CD14-positive monocyte (primary cell): ENCODE results near the gene SYT13. TPM values are rescaled to one million over a fixed set of nuclear protein-coding genes. Genes with fewer than 3 reads are reported as not detected.

Source experiments
- DNase-seq, 3 donors: peaks; one replicate each; pipeline ENCODE4 v3.0.0-alpha.2; 2011 to 2022
- H2AFZ ChIP-seq: 2 replicates; pipeline ENCODE4 v1.6.0; 2012; ENCODE audit warnings: mild to moderate bottlenecking, low read depth, low read length, inconsistent platforms; ENCODE audit not compliant: insufficient read depth, poor library complexity, severe bottlenecking
- H3K27ac ChIP-seq, 2 donors: 1 replicate in 1 of 2; 2 replicates in 1 of 2; pipeline ENCODE4 v1.5.1; 2012 to 2013; ENCODE audit warnings: low read length in 2 of 2, control low read depth in 1 of 2, inconsistent platforms in 1 of 2, low read depth in 1 of 2, mild to moderate bottlenecking in 1 of 2
- H3K27me3 ChIP-seq, 2 donors: one replicate each; pipeline versions ENCODE4 v1.6.0 to v1.6.1; 2011 to 2013; ENCODE audit warnings: low read length in 2 of 2; ENCODE audit not compliant: control insufficient read depth in 2 of 2, insufficient read depth in 2 of 2
- H3K36me3 ChIP-seq, 2 donors: replicated peaks in 1 of 2; 1 replicate in 1 of 2; 2 replicates in 1 of 2; pipeline versions ENCODE4 v1.5.1 to v1.6.1; 2012 to 2013; ENCODE audit warnings: low read length in 2 of 2, control low read depth in 1 of 2, inconsistent platforms in 1 of 2, mild to moderate bottlenecking in 1 of 2; ENCODE audit not compliant: insufficient read depth in 2 of 2, control insufficient read depth in 1 of 2
- H3K4me1 ChIP-seq, 2 donors: 1 replicate in 1 of 2; 2 replicates in 1 of 2; pipeline versions ENCODE4 v1.5.1 to v1.6.1; 2012 to 2013; ENCODE audit warnings: low read length in 2 of 2, control low read depth in 1 of 2, inconsistent platforms in 1 of 2, mild to moderate bottlenecking in 1 of 2, moderate library complexity in 1 of 2; ENCODE audit not compliant: insufficient read depth in 2 of 2, control insufficient read depth in 1 of 2
- H3K4me2 ChIP-seq: replicated peaks from 2 replicates; pipeline ENCODE3; 2012; ENCODE audit warnings: low read length, moderate library complexity, mild to moderate bottlenecking; ENCODE audit not compliant: poor library complexity, severe bottlenecking; ENCODE audit errors: extremely low read depth
- H3K4me3 ChIP-seq, 3 experiments: fragments of 200-600 bp in 1 of 3; sonication (generic) in 1 of 3; replicated peaks in 1 of 3; 1 replicate in 2 of 3; 2 replicates in 1 of 3; pipeline ENCODE4 v1.5.1; 2011 to 2013; ENCODE audit warnings: low read length in 3 of 3, mild to moderate bottlenecking in 3 of 3, control low read depth in 2 of 3, low read depth in 2 of 3, inconsistent platforms in 1 of 3, moderate library complexity in 1 of 3
- H3K79me2 ChIP-seq: 2 replicates; pipeline ENCODE4 v1.6.0; 2012; ENCODE audit warnings: mild to moderate bottlenecking, control low read depth, inconsistent platforms, low read length, moderate library complexity; ENCODE audit not compliant: insufficient read depth
- H3K9ac ChIP-seq: 2 replicates; pipeline ENCODE4 v1.6.0; 2017; ENCODE audit warnings: low read length, mild to moderate bottlenecking; ENCODE audit not compliant: insufficient read depth, poor library complexity, severe bottlenecking
- H3K9me3 ChIP-seq, 2 donors: replicated peaks in 1 of 2; 1 replicate in 1 of 2; 2 replicates in 1 of 2; pipeline versions ENCODE4 v1.5.1 to v1.6.1; 2012 to 2013; ENCODE audit warnings: low read length in 2 of 2, control low read depth in 1 of 2; ENCODE audit not compliant: control insufficient read depth in 1 of 2, insufficient read depth in 1 of 2
- H4K20me1 ChIP-seq: 2 replicates; pipeline ENCODE4 v1.6.0; 2012; ENCODE audit warnings: mild to moderate bottlenecking, low read length, control low read depth, moderate library complexity; ENCODE audit not compliant: insufficient read depth
- H3K27ac Mint-ChIP-seq, 7 donors: one replicate each; pipeline ENCODE4 v1.8.0; 2020; ENCODE audit warnings: mild to moderate bottlenecking in 7 of 7, mixed read lengths in 7 of 7, moderate library complexity in 6 of 7, inconsistent platforms in 2 of 7
- H3K27me3 Mint-ChIP-seq, 3 donors: one replicate each; pipeline ENCODE4 v1.8.0; 2021 to 2022; ENCODE audit warnings: low read depth in 3 of 3, mild to moderate bottlenecking in 3 of 3, mixed read lengths in 3 of 3, moderate library complexity in 3 of 3, inconsistent platforms in 1 of 3
- H3K36me3 Mint-ChIP-seq, 2 donors: one replicate each; pipeline ENCODE4 v1.8.0; 2020; ENCODE audit warnings: mixed read lengths in 2 of 2, inconsistent platforms in 1 of 2, mild to moderate bottlenecking in 1 of 2
- H3K4me1 Mint-ChIP-seq: one replicate; pipeline ENCODE4 v1.8.0; 2020; ENCODE audit warnings: mild to moderate bottlenecking, mixed read lengths
- H3K4me3 Mint-ChIP-seq, 2 donors: one replicate each; pipeline ENCODE4 v1.8.0; 2020; ENCODE audit warnings: mild to moderate bottlenecking in 2 of 2, mixed read lengths in 2 of 2, moderate library complexity in 1 of 2
- H3K9me3 Mint-ChIP-seq, 7 donors: one replicate each; pipeline ENCODE4 v1.8.0; 2020 to 2022; ENCODE audit warnings: mixed read lengths in 7 of 7, mild to moderate bottlenecking in 6 of 7, moderate library complexity in 6 of 7, inconsistent platforms in 2 of 7
- CTCF ChIP-seq: fragments of 200-600 bp; IDR thresholded peaks from one replicate; pipeline ENCODE4 v1.8.0; 2022; ENCODE audit warnings: antibody characterized with exemption, mild to moderate bottlenecking
- WGBS: methylation state at CpG from one replicate; pipeline ENCODE4 v1.1.5; 2013; ENCODE audit warnings: missing lambda C conversion rate; ENCODE audit not compliant: insufficient coverage; 5-methylcytosine and 5-hydroxymethylcytosine counted together
- intact Hi-C, 2 donors: fragments of 100-400 bp; cut with micrococcal nuclease; formaldehyde crosslinking; loops; one replicate each; pipeline versions ENCODE4 v1.15.0 to v1.15.1; 2023
- polyA plus RNA-seq, 3 donors: library from polyadenylated mRNA; depleted of rRNA in 1 of 3; unstranded in 2 of 3; stranded (reverse) in 1 of 3; fragments of 300-500 nt in 2 of 3; fragments of >200 nt in 1 of 3; fragmentation: Illumina TruSeq in 2 of 3; gene quantifications; 1 replicate in 2 of 3; 2 replicates in 1 of 3; pipeline ENCODE4 v1.2.3, GENCODE V29; 2012 to 2021

Gene SYT13
- polyA plus RNA-seq, 3 donors = not detected

GRCh38 chr11:45304111-45304991 lies 18.2 kb upstream of the SYT13 start:
- no peak for TF ChIP-seq CTCF
- peaks cover 2 to 7% (median 4%) of the 10 kb centered on the region in 3 donors for H3K27me3 Mint-ChIP-seq

GRCh38 chr11:45303316-45303715 lies 17.2 kb upstream of the SYT13 start:
- Histone ChIP-seq H3K4me1 (no peaks in the 10 kb centered on the region), H3K4me2 (no peak overlapping the region), H3K36me3 (no peaks in the 10 kb centered on the region), H3K27me3 (peaks cover 0 to 2% of the 10 kb centered on the region in 2 donors), H4K20me1 (no peaks in the 10 kb centered on the region), H3K27ac (no peak overlapping the region), H3K9me3 (no peaks in the 10 kb centered on the region), H2AFZ (no peak overlapping the region), H3K4me3 (no peak overlapping the region), H3K79me2 (no peaks in the 10 kb centered on the region), H3K9ac (no peak overlapping the region)
- no peak for DNase-seq
- TF ChIP-seq CTCF = no peak
- Mint-ChIP-seq H3K27ac (no peak overlapping the region), H3K9me3 (no peaks in the 10 kb centered on the region), H3K4me1 (no peaks in the 10 kb centered on the region), H3K27me3 (peaks cover 3 to 7% (median 4%) of the 10 kb centered on the region in 3 donors), H3K4me3 (no peak overlapping the region), H3K36me3 (no peaks in the 10 kb centered on the region)
- intact Hi-C loops = no loop called here
- 83% methylated on average over 3 of the region's 6 CpGs for WGBS

More at GRCh38 chr11:45304111-45304991, 18.2 kb upstream of the SYT13 start:
- H2AFZ ChIP-seq = no peak overlapping the region
- no peak overlapping the region for H3K27ac ChIP-seq
- no peaks in the 10 kb centered on the region for H3K79me2 ChIP-seq
- Mint-ChIP-seq H3K4me3 (no peak overlapping the region), H3K4me1 (no peaks in the 10 kb centered on the region), H3K27ac (peak overlapping the region in 1 of 7 donors; percentile 30), H3K36me3 (no peaks in the 10 kb centered on the region), H3K9me3 (no peaks in the 10 kb centered on the region)
- H3K27me3 ChIP-seq = no peaks in the 10 kb centered on the region
- no peak overlapping the region for H3K9ac ChIP-seq
- no peaks in the 10 kb centered on the region for H3K9me3 ChIP-seq
- WGBS = 89% methylated on average over 14 of the region's 15 CpGs
- H3K4me1 ChIP-seq = no peaks in the 10 kb centered on the region
- H3K4me3 ChIP-seq = no peak overlapping the region
- intact Hi-C loops = no loop called here
- H3K36me3 ChIP-seq = no peaks in the 10 kb centered on the region
- H3K4me2 ChIP-seq = no peak overlapping the region
- no peak for DNase-seq
- H4K20me1 ChIP-seq = no peaks in the 10 kb centered on the region
